Neural crest cell (in vitro differentiated cells): Measurements from ENCODE around the gene SNX10. TPM values are rescaled to one million over a fixed set of nuclear protein-coding genes. Genes with fewer than 3 reads are reported as not detected.

Source experiments
- DNase-seq: peaks from one replicate; pipeline ENCODE4 v3.0.0; 2021; ENCODE audit warnings: low read depth, mixed read lengths, low spot score
- H3K27ac Mint-ChIP-seq: one replicate; pipeline ENCODE4 v1.8.0; 2021; ENCODE audit warnings: mild to moderate bottlenecking, mixed read lengths; ENCODE audit not compliant: unreplicated experiment
- H3K27me3 Mint-ChIP-seq: 2 replicates; pipeline ENCODE4 v1.8.0; 2021; ENCODE audit warnings: low read depth, mild to moderate bottlenecking, mixed read lengths
- H3K36me3 Mint-ChIP-seq: 2 replicates; pipeline ENCODE4 v1.8.0; 2021; ENCODE audit warnings: low read depth, mild to moderate bottlenecking, mixed read lengths
- H3K4me1 Mint-ChIP-seq: 2 replicates; pipeline ENCODE4 v1.8.0; 2021; ENCODE audit warnings: mixed read lengths
- H3K4me3 Mint-ChIP-seq: one replicate; pipeline ENCODE4 v1.8.0; 2021; ENCODE audit warnings: mild to moderate bottlenecking, mixed read lengths
- H3K9me3 Mint-ChIP-seq: 2 replicates; pipeline ENCODE4 v1.8.0; 2021; ENCODE audit warnings: mixed read lengths
- CTCF ChIP-seq: fragments of 200-600 bp; sonication (generic); conservative IDR thresholded peaks from 2 replicates; pipeline ENCODE4 v1.5.0; 2021; ENCODE audit warnings: antibody characterized with exemption, mild to moderate bottlenecking
- total RNA-seq: library from RNA; stranded (reverse); gene quantifications from 2 replicates; pipeline ENCODE4 v1.2.1, GENCODE V29; 2021

The SNX10 gene
- total RNA-seq, 1 donor from 2014 or later: 5.0 TPM

GRCh38 chr7:26291251-26291650 is 411 bp upstream of the SNX10 start:
- Mint-ChIP-seq H3K4me1 (peaks cover 11% of the 10 kb centered on the region), H3K36me3 (no peaks in the 10 kb centered on the region), H3K9me3 (no peaks in the 10 kb centered on the region), H3K27me3 (peaks cover 6% of the 10 kb centered on the region), H3K4me3 (peak overlapping the region; percentile 93), H3K27ac (no peak overlapping the region)
- DNase-seq: no peak
- TF ChIP-seq CTCF: no peak

DNA sequence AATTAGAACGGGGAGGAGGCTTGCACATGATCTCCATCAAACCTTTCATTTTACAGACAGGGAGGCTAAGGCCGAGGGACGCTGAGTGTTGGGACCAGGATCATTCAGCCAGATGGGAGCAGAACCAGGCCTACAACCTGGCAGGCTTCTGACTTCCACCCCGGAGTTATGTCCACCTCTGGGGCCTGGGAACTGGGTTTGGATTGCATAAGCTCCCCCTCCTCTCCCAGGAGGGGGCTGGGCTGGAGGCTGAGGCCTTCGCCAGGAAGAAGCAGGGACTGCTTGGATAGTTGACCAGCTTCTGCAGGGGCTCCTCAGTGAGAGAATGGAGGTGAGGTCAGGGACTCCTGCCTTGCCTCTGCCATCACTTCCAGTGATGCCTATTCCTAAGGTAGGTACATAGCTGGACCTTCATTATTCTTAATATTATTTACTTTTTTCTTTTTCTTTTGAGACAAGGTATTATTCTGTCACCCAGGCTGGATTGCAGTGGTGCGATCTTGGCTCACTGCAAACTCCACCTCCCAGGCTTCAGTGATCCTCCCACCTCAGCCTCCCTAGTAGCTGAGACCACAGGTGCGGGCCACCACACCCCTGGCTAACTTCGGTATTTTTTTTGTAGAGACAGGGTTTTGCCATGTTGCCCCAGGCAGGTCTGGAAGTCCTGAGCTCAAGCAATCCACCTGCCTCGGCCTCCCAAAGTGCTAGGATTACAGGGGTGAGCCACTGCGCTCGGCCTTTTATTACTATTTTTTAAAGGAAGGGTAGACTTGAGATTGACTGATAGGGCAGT is 1.3 kb downstream of the SNX10 start:
- no peak for TF ChIP-seq CTCF
- Mint-ChIP-seq H3K4me3 (peak overlapping the region; percentile 85), H3K36me3 (no peaks in the 10 kb centered on the region), H3K27me3 (peaks cover 6% of the 10 kb centered on the region), H3K27ac (no peak overlapping the region), H3K9me3 (no peaks in the 10 kb centered on the region), H3K4me1 (peaks cover 11% of the 10 kb centered on the region)
- DNase-seq: no peak

DNA sequence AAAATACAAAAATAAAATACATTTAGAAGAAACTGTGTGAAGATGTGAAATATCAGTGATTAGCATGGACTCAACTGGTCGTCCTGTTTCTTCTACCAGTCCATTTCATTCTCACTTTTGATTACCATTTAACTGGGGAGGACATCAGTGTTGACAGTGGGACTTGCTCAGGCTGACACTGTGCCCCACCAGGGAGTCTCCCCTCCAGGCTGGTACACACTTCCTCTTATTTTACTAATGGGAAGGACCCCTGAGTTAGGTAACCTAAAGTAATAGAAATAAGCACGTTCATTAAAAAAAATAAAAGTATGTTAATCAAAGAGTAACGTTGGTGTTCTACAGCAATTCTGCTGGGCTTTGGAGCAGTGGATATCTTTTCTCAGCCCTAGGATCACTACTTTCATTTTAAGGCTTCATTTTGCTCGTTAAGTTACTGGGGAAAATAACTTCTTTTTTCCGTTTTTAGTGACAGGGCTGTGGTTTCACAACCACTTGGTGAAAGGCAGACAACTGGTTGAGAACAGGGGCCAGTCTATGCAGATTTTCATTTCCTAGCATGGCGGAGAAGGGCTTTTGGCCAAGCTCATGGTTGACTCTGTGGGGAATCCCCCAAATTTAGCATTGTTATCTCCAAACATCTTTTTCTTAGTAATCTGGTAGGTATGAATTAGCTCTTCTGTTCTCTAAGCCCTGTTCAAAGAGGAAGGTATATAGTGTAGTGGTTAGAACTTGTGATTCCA is 2.1 kb downstream of the SNX10 start:
- no peaks in the 10 kb centered on the region for H3K36me3 Mint-ChIP-seq
- H3K27ac Mint-ChIP-seq: no peak overlapping the region
- H3K27me3 Mint-ChIP-seq: peaks cover 6% of the 10 kb centered on the region
- no peaks in the 10 kb centered on the region for H3K9me3 Mint-ChIP-seq
- H3K4me1 Mint-ChIP-seq: peaks cover 11% of the 10 kb centered on the region
- no peak for DNase-seq
- no peak overlapping the region for H3K4me3 Mint-ChIP-seq
- no peak for TF ChIP-seq CTCF

GRCh38 chr7:26295015-26295414 is 3.4 kb downstream of the SNX10 start:
- Mint-ChIP-seq H3K4me3 (no peak overlapping the region), H3K27me3 (peaks cover 2% of the 10 kb centered on the region), H3K4me1 (peaks cover 11% of the 10 kb centered on the region), H3K36me3 (no peaks in the 10 kb centered on the region), H3K27ac (no peak overlapping the region), H3K9me3 (no peaks in the 10 kb centered on the region)
- no peak for TF ChIP-seq CTCF
- no peak for DNase-seq

DNA sequence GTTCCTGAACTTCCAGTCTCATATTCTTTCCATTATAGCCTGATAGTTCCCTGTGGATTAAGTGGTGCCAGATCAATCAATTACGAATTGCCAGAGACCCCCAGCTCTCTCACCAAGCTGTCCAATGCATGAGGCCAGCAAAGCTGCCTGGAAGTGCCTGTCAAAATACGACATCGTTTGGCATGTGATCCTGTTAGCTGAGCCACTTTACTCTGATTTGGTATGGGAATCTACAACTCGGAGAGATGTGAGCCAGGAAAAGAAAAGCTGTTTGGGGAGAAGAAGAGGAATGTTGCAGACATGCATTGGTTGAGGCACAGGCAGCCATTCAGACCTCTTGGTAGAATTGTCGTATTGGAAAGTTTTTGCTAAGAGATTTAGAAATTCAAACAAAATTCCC is 3.9 kb downstream of the SNX10 start:
- peaks cover 2% of the 10 kb centered on the region for H3K27me3 Mint-ChIP-seq
- H3K4me1 Mint-ChIP-seq: peaks cover 11% of the 10 kb centered on the region
- H3K4me3 Mint-ChIP-seq: no peak overlapping the region
- H3K36me3 Mint-ChIP-seq: no peaks in the 10 kb centered on the region
- peak overlapping the region; percentile 31 for H3K27ac Mint-ChIP-seq
- no peaks in the 10 kb centered on the region for H3K9me3 Mint-ChIP-seq
- TF ChIP-seq CTCF: no peak
- DNase-seq: no peak
